GM19324 (cell line): ENCODE measurements around the gene REV3L.
A peak's percentile ranks its signal among the peaks of the same experiment; 100 is the strongest.

Experiments used
- ATAC-seq: cut with Tn5 transposase; IDR thresholded peaks from one replicate; pipeline ENCODE4 v1.9.1; 2021; ENCODE audit warnings: mild to moderate bottlenecking, moderate library complexity; ENCODE audit not compliant: unreplicated experiment, low FRiP score

REV3L gene

DNA sequence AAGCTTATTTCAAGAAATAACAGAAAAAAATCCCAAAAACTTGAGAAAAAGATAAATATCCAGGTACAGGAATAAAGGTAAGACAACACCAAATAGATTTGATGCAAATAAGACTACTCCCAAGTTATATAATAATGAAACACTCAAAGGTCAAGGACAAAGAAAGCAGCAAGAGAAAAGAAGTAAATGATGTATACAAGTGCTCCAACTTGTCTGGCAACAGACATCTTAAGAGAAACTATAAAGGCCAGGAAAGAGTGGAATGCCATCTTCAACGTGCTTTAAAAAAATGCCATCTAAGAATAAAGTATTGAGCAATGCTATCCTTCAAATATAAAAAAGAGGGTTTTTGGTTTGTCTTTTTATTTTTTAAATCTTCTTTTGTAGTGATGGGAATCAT is 54.2 kb downstream of the REV3L start:
- no peak for ATAC-seq

- ATAC-seq = no peak
Observed at GRCh38 chr6:111427341-111428116, 55.5 kb downstream of the REV3L start.

GRCh38 chr6:111423960-111424846 is 58.8 kb downstream of the REV3L start:
- ATAC-seq = no peak

DNA sequence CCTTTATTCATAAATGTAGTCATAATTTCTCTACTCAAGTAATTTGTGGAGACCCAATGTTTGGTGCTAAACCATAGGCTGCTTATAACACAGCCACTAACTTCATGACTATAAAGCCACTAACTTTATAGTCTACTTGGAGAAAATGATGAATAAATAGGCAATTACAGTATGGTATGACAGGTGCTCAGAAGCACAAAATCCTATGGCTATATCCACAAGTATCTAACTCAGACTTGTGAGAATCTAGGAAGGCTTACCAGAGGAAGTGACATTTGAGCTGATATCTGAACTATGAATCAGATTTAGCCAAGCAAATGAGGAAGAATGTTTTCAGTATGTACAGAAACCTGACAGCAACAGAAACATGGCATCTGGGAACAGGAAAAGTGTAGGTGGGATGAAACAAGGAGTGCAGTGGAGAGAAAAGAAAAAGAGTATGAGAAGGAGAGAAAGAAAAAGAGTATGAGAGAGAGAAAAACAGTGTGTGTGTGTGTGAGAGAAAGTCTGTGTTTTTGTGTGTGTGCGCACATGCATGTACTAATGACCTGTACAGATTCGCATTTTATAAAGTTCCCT is 59.9 kb downstream of the REV3L start:
- ATAC-seq = no peak

- ATAC-seq = no peak
Observed at GRCh38 chr6:111418971-111419693, 63.9 kb downstream of the REV3L start.

DNA sequence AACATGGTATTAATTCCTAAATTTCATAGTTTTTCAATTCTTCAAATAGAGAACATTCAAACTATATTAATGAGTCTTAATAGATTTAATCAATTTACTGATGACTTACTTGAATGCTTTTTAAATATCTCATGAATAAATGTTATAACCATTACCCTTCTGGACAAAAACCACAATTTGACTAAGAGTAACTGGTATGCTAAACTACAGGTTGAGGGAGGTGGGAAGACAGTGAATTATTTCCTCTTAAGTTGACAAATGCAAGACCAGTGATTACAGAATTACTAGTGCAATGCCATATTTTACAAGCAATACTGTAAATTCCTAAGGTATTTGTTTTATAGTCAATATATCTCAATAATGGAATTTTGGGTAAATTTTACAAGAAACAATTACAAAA is 65.1 kb downstream of the REV3L start:
- ATAC-seq = no peak

DNA sequence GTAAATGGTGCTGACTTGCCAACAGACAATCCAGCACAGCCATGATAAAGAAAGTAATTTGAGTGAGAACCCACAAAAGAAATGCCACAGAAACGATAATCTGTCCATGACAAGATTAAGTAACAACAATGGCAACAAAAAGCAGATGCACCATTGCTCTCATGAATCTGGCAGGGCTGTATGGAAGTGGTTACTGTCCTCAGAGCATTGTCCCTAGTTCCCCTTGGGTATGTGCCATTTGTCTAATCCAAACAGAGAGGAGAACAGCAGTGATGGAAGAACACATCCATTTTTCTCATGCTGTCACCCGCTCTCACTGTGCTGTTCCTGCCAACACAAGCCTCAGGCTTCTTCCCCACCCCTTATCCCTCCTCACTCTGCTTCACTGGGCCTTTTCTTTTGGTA is 65.8 kb downstream of the REV3L start:
- ATAC-seq = no peak

DNA sequence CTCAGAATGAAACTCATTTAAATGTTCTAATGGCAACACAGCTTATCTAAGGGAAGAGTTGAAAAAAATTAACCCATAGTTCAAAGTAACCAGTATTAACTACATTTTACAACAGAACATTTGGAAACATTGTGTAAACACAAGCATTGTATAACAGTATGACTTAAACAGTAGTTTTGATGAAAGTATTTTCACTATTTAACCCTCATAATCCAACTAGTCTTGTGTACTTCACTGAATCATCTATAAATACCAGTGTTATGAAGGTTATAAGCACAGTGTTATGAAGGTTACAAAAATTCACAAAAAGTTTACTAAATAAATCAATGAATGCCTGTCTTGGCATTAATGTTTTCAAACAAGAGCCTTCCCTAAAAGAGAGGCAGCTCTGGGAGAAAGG is 66.5 kb downstream of the REV3L start:
- no peak for ATAC-seq

- ATAC-seq = no peak
Observed at GRCh38 chr6:111414373-111414772, 68.6 kb downstream of the REV3L start.

GRCh38 chr6:111411978-111412566 is 70.9 kb downstream of the REV3L start:
- no peak for ATAC-seq

DNA sequence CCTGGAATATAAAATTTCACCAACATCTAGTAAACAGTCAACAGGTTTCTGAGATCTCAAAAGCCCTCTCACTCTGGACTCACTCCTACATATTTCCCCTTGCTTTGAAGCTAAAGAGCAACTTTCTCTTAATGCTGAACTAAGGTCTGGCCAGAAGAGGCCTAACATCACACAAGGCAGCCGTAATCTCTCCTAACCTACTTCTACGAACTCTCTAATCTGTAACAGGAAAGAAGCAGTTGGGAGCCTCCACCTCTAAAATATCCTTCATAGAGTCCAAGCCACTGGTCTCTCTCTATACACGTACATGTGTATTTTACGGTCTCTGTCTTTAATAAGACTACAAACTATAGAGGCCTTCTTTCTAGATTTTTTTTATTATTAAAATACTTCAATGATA is 72.0 kb downstream of the REV3L start:
- no peak for ATAC-seq

DNA sequence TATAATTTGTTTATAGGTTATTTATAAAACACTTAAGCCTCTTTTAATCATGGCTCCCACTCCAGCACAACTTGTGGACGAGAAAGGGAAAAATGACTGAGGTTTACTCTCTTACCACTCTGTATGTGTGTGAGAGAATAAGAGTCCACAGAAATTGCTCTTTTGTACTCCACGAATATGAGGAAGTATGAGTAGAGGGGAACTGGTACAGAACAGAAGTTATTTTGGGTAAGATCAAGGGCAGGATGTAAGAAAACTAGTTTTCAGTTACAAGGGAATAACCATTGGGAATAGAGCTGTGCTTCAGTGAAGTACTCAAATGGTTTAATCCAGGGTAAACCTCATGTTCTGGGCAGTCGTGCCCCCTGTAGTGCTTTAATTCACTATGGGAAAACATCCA is 72.6 kb downstream of the REV3L start:
- ATAC-seq = no peak

DNA sequence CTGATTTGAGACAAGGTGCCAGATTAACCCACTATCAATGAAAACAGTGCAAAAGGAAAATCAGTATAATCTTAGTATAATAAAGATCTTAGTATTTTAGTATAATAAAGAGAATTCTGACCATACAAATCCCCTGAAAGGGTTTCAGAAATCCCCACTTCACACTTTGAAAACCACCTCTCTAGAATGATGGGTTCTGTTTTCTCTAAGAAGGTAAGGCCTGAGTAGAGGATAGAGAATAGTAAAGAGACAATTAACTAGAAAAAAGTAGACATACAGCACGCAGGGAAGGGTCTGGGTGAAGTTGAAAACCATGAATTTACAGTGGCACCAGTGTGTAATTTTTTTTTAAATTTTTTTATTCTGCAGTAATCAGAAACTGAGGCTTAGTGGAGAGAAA is 73.6 kb downstream of the REV3L start:
- no peak for ATAC-seq

GRCh38 chr6:111407686-111408085 is 75.3 kb downstream of the REV3L start:
- no peak for ATAC-seq

DNA sequence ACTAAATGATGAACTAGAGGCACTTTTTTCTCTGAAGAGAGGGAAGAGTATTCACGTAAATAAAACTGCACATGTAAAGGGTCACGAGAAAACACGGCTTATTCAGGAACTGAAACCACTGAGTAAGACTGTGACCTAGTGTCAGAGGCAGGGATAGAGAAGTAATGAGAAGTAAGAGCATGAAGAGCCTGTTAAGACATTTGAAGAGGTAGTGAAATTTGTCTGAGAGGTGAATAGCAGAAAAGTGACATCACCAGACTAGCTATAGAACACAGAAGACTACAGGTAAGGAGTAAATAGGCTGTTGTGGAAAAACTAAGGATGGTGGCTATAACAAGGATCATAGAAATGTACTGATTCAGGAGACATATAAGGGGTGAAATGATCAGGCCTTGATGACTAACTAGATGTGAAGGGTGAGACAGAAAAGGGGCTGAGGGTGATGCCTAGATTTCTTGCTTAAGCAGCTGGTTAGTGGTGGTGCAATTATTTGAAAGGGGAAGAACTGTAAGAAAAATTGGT is 76.8 kb downstream of the REV3L start:
- peak; percentile 97 for ATAC-seq

DNA sequence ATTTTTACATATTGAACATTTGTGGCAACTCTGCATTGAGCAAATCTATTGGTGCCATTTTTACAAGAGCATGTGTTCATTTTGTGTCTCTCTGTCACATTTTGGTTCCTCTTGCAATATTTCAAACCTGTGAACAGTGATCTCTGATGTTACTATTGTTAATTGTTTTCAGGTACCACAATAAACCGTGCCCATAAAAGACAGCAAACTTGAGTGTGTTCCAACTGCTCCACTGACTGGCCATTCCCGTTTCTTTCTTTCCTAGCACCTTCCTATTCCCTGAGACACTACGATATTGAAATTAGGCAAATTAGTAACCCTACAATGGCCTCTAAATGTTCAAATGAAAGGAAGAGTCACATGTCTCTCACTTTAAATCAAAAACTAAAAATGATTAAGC is 79.6 kb downstream of the REV3L start:
- no peak for ATAC-seq

GRCh38 chr6:111399626-111400025 is 83.4 kb downstream of the REV3L start:
- ATAC-seq = no peak

- ATAC-seq = no peak
Observed at GRCh38 chr6:111388681-111389080, 94.3 kb downstream of the REV3L start.

DNA sequence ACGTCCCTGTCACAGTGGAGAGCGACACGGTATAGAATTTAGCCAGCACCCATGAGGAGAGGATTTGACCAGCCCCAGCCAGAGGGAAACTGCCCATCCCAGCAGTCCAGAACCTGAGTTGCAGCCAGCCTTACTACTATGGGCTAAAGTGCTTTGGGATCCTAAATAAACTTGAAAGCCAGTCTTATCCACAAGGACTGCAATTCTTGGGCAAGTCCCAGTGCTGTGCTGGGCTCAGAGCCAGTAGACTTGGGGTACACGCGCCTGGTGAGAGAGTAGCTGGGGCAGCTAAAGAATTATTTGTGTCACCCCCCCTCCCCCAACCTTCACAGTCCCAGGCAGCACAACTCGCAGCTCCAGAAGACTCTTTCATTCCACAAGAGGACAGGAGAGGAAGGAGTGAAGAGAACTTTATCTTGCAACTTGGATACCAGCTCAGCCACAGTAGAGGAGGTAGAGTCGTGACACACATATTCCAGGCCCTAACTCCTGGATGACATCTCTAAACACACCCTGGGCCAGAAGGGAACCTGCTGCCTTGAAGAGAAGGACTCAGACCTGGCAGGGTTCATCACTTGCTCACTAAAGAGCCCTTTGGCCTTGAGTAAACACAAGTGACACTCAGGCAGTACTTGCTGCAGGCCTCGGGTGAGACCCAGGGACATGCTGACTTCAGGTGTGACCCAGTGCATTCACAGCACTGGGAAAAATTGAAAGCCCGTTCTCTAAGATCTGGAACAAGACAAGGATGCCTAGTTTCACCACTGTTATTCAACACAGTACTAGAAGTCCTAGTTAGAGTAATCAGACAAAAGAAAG is 100.3 kb downstream of the REV3L start:
- ATAC-seq = no peak
